ENCODE results near the gene TMEM225.

DNA sequence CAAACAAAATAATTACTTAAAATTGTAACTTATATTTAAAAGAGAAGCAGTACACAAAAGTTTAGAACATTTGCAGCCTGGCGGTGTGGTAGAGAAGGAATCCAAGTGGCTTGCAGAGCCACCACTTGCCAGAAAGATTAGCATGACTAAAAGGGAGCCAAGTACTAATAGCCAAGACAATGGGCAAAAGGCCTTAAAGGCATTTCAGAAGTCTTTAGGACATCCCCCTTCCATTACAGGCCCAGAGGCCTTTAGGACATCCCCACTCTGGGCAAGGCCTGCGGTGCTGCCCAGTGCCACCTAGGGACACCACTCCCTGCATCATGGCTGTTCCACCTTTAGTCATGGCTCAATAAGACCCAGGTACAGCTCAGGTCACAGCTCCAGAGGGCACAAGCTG is 32.4 kb downstream of the TMEM225 start:
- TF ChIP-seq, protein P1, sequence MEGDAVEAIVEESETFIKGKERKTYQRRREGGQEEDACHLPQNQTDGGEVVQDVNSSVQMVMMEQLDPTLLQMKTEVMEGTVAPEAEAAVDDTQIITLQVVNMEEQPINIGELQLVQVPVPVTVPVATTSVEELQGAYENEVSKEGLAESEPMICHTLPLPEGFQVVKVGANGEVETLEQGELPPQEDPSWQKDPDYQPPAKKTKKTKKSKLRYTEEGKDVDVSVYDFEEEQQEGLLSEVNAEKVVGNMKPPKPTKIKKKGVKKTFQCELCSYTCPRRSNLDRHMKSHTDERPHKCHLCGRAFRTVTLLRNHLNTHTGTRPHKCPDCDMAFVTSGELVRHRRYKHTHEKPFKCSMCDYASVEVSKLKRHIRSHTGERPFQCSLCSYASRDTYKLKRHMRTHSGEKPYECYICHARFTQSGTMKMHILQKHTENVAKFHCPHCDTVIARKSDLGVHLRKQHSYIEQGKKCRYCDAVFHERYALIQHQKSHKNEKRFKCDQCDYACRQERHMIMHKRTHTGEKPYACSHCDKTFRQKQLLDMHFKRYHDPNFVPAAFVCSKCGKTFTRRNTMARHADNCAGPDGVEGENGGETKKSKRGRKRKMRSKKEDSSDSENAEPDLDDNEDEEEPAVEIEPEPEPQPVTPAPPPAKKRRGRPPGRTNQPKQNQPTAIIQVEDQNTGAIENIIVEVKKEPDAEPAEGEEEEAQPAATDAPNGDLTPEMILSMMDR (IDR thresholded peaks at IDR 0.05), result no peak
- TF ChIP-seq ZFX (IDR thresholded peaks at IDR 0.05; ENCODE audit: borderline replicate concordance), result no peak
